Transverse colon (tissue), 3 donors: ENCODE data around the gene SEZ6.

ENCODE experiments used
- CTCF ChIP-seq, 5 experiments: fragments of 200-600 bp in 3 of 5; fragments of 450-650 bp in 2 of 5; sonication (generic) in 3 of 5; IDR thresholded peaks; 1 replicate in 2 of 5; 2 replicates in 3 of 5; pipeline ENCODE4 v1.5.1; 2016 to 2017; ENCODE audit warnings: antibody characterized with exemption in 5 of 5, inconsistent platforms in 3 of 5, mild to moderate bottlenecking in 2 of 5, moderate library complexity in 1 of 5
- POLR2A ChIP-seq: fragments of 450-650 bp; IDR thresholded peaks from one replicate; pipeline ENCODE4 v1.6.1; 2016; ENCODE audit warnings: antibody characterized with exemption, mild to moderate bottlenecking, moderate library complexity

DNA sequence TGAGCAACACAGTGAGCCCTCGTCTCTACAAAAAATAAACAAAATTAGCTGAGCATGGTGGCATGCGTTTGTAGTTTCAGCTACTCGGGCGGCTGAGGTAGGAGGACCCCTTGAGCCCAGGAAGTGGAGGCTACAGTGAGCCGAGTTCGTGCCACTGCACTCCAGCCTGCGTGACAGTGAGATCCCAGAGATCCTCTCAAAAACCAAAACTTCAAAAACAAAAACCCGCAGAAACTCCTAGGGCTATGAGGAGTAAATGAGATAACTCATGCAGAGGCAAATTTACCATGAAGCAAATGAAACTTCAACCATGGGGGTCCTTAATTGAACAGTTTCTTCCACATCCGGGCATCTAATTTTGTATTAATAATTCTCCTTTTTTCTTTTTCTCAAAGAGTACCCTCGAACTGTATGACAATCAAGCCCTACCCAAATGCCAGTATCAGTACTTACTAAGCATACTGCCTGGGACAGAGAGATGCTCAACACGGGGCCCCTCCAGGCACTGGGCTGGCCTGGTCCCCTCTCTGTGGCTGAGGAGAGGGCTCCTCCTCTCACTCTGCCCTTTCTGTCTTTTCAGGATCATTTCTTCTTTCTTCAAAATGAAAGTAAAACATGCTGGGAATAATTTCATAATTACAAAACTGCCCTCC is 36.3 kb upstream of the SEZ6 start:
- TF ChIP-seq POLR2A = no peak
- no peak for TF ChIP-seq CTCF (IDR thresholded peaks at IDR 0.05)
